Naive thymus-derived CD4-positive, alpha-beta T cell (primary cell): Measurements from ENCODE around the gene PCDHGA1. TPM values are rescaled to one million over a fixed set of nuclear protein-coding genes. Genes with fewer than 3 reads are reported as not detected.
A peak's percentile ranks its signal among the peaks of the same experiment; 100 is the strongest.
"Not testable (repeated sequence)": the region's sequence is repeated elsewhere in the genome, so short reads cannot be mapped to it uniquely, and the experiment has no call there.

ENCODE experiments used
- ATAC-seq: fragments of 150-1000 bp; cut with Tn5 transposase; 2 replicates; pipeline ENCODE4 v1.10.0; 2021; ENCODE audit warnings: mild to moderate bottlenecking, moderate library complexity
- CTCF ChIA-PET: fragments of 350-600 bp; sonication (Branson Sonifier 250); formaldehyde crosslinking; loops from one replicate; lab custom pipeline; 2021; ENCODE audit warnings: antibody characterized with exemption; lab: Charles Lee
- POLR2A ChIA-PET: fragments of 350-600 bp; sonication (Branson Sonifier 250); formaldehyde crosslinking; loops from one replicate; lab custom pipeline; 2021; ENCODE audit warnings: antibody characterized with exemption, inconsistent platforms; lab: Charles Lee
- DNase-seq, 9 donors: peaks; one replicate each; pipeline versions ENCODE4 v3.0.0 to v3.0.0-alpha.2; 2020 to 2022; ENCODE audit warnings: mixed read lengths in 1 of 9
- H3K27ac ChIP-seq: one replicate; pipeline ENCODE4 v1.7.0; 2013; ENCODE audit warnings: mild to moderate bottlenecking, low read depth, low read length, moderate library complexity
- H3K27me3 ChIP-seq, 2 donors: one replicate each; pipeline ENCODE4 v1.7.0; 2013; ENCODE audit warnings: low read length in 2 of 2, mild to moderate bottlenecking in 2 of 2, moderate library complexity in 2 of 2; ENCODE audit not compliant: control insufficient read depth in 2 of 2, insufficient read depth in 2 of 2
- H3K36me3 ChIP-seq, 3 experiments: 1 replicate in 2 of 3; 2 replicates in 1 of 3; pipeline ENCODE4 v1.7.0; 2013; ENCODE audit warnings: low read length in 3 of 3, mild to moderate bottlenecking in 3 of 3, moderate library complexity in 1 of 3; ENCODE audit not compliant: insufficient read depth in 3 of 3, control insufficient read depth in 2 of 3
- H3K4me1 ChIP-seq, 2 donors: one replicate each; pipeline ENCODE4 v1.7.0; 2013; ENCODE audit warnings: low read length in 2 of 2, mild to moderate bottlenecking in 2 of 2, moderate library complexity in 1 of 2; ENCODE audit not compliant: control insufficient read depth in 2 of 2, insufficient read depth in 2 of 2
- H3K4me3 ChIP-seq: 2 replicates; pipeline ENCODE4 v1.7.0; 2013; ENCODE audit warnings: mild to moderate bottlenecking, low read length
- H3K9me3 ChIP-seq, 3 experiments: 1 replicate in 2 of 3; 2 replicates in 1 of 3; pipeline ENCODE4 v1.7.0; 2013; ENCODE audit warnings: low read length in 3 of 3; ENCODE audit not compliant: control insufficient read depth in 2 of 3
- H3K27ac Mint-ChIP-seq, 9 donors: one replicate each; pipeline ENCODE4 v1.8.0; 2020 to 2022; ENCODE audit warnings: mixed read lengths in 9 of 9, mild to moderate bottlenecking in 8 of 9, moderate library complexity in 5 of 9, inconsistent platforms in 2 of 9
- H3K27me3 Mint-ChIP-seq, 5 donors: one replicate each; pipeline ENCODE4 v1.8.0; 2021 to 2022; ENCODE audit warnings: mixed read lengths in 5 of 5, mild to moderate bottlenecking in 1 of 5
- H3K36me3 Mint-ChIP-seq, 5 donors: one replicate each; pipeline ENCODE4 v1.8.0; 2020 to 2022; ENCODE audit warnings: mixed read lengths in 5 of 5, mild to moderate bottlenecking in 3 of 5, inconsistent platforms in 1 of 5
- H3K4me1 Mint-ChIP-seq, 7 donors: one replicate each; pipeline ENCODE4 v1.8.0; 2020 to 2022; ENCODE audit warnings: mixed read lengths in 7 of 7, mild to moderate bottlenecking in 3 of 7, inconsistent platforms in 1 of 7
- H3K4me3 Mint-ChIP-seq, 10 donors: one replicate each; pipeline ENCODE4 v1.8.0; 2020 to 2022; ENCODE audit warnings: mild to moderate bottlenecking in 10 of 10, mixed read lengths in 10 of 10, moderate library complexity in 6 of 10, inconsistent platforms in 2 of 10
- H3K9me3 Mint-ChIP-seq, 11 donors: one replicate each; pipeline ENCODE4 v1.8.0; 2020 to 2022; ENCODE audit warnings: mixed read lengths in 11 of 11, mild to moderate bottlenecking in 4 of 11, inconsistent platforms in 1 of 11, moderate library complexity in 1 of 11
- intact Hi-C, 2 donors: fragments of 100-400 bp; cut with micrococcal nuclease; formaldehyde crosslinking; loops; one replicate each; pipeline ENCODE4 v1.15.1; 2023
- polyA plus RNA-seq, 2 donors: library from polyadenylated mRNA; unstranded; fragments of 300-500 nt; fragmentation: Illumina TruSeq; gene quantifications; one replicate each; pipeline ENCODE4 v1.2.3, GENCODE V29; 2021
- total RNA-seq, 6 experiments: library from RNA in 5 of 6; stranded (reverse) in 5 of 6; gene quantifications; 1 replicate in 5 of 6; 2 replicates in 1 of 6; pipeline ENCODE4 v1.2.3 and lab custom pipeline; 2021 to 2026

Gene PCDHGA1
- total and polyA plus RNA-seq, 7 experiments from 2014 or later, result 0.08 to 0.54 (median 0.17) TPM; not detected in 2

GRCh38 chr5:141328231-141328630 lies 2.1 kb upstream of the PCDHGA1 start:
- ATAC-seq, result no peak
- Histone ChIP-seq H3K4me3 (no peak overlapping the region), H3K9me3 (peaks cover 0 to 44% (median 5%) of the 10 kb centered on the region in 3 experiments), H3K27ac (no peak overlapping the region), H3K27me3 (peaks cover 0 to 5% of the 10 kb centered on the region in 2 donors), H3K36me3 (no peaks in the 10 kb centered on the region), H3K4me1 (no peaks in the 10 kb centered on the region)
- H3K27ac Mint-ChIP-seq, result no peak overlapping the region
- POLR2A ChIA-PET, result interaction anchor here (1.6 kb wide), 1 partner anchor 8 kb away, joined by 5 read pairs; the partner anchor contains the start of gene TAF7
- peaks cover 5 to 10% (median 8%) of the 10 kb centered on the region in 5 donors for H3K36me3 Mint-ChIP-seq
- H3K4me1 Mint-ChIP-seq, result peaks cover 0 to 11% (median 7%) of the 10 kb centered on the region in 7 donors
- intact Hi-C loops, result loop anchor here in 1 of 2 donors (10.0 kb wide), 1 partner anchor 1223 kb away; no protein-coding TSS in a partner anchor
- CTCF ChIA-PET, result interaction anchor here (1.7 to 2.3 kb wide), 2 partner anchors 8 to 236 kb away, joined by 5 to 9 read pairs; partner anchors contain the start of gene TAF7
- H3K27me3 Mint-ChIP-seq, result peaks cover 22 to 62% (median 55%) of the 10 kb centered on the region in 5 donors
- DNase-seq, result no peak
- no peak overlapping the region for H3K4me3 Mint-ChIP-seq
- H3K9me3 Mint-ChIP-seq, result peaks cover 5 to 83% (median 29%) of the 10 kb centered on the region in 11 donors

DNA sequence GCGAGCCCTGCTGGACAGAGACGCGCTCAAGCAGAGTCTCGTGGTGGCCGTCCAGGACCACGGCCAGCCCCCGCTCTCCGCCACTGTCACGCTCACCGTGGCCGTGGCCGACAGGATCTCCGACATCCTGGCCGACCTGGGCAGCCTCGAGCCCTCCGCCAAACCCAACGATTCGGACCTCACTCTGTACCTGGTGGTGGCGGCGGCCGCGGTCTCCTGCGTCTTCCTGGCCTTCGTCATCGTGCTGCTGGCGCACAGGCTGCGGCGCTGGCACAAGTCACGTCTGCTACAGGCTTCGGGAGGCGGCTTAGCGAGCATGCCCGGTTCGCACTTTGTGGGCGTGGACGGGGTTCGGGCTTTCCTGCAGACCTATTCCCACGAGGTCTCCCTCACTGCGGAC lies 2.3 kb downstream of the PCDHGA1 start:
- Mint-ChIP-seq H3K27me3 (peaks cover 60 to 92% (median 82%) of the 10 kb centered on the region in 5 donors), H3K36me3 (peaks cover 3 to 39% (median 12%) of the 10 kb centered on the region in 5 donors), H3K9me3 (peaks cover 11 to 96% (median 56%) of the 10 kb centered on the region in 11 donors)
- H3K4me1 ChIP-seq, H3K4me1 Mint-ChIP-seq, H3K4me3 ChIP-seq, DNase-seq, POLR2A ChIA-PET, H3K27ac Mint-ChIP-seq, H3K4me3 Mint-ChIP-seq, H3K36me3 ChIP-seq, intact Hi-C loops, ATAC-seq, H3K27ac ChIP-seq: not testable (repeated sequence)
- Histone ChIP-seq H3K27me3 (peaks cover 0 to 11% of the 10 kb centered on the region in 2 donors), H3K9me3 (peaks cover 0 to 47% (median 10%) of the 10 kb centered on the region in 3 experiments)
- CTCF ChIA-PET, result interaction anchor here (1.0 kb wide), 1 partner anchor 226 kb away, joined by 3 read pairs; no protein-coding TSS in a partner anchor

- no peak for ATAC-seq
- peaks cover 15 to 98% (median 72%) of the 10 kb centered on the region in 11 donors for H3K9me3 Mint-ChIP-seq
- ChIA-PET CTCF (no interaction called here), POLR2A (no interaction called here)
- Histone ChIP-seq H3K27ac (no peak within 1 kb of the TSS), H3K36me3 (no peaks in the 10 kb centered on the region), H3K4me1 (no peaks in the 10 kb centered on the region), H3K9me3 (peaks cover 0 to 41% (median 5%) of the 10 kb centered on the region in 3 experiments), H3K27me3 (peaks cover 0 to 17% of the 10 kb centered on the region in 2 donors), H3K4me3 (no peak within 1 kb of the TSS)
- H3K4me1 Mint-ChIP-seq, result peaks cover 0 to 1% (median 0%) of the 10 kb centered on the region in 7 donors
- H3K4me3 Mint-ChIP-seq, result peak within 1 kb of the TSS in 3 of 10 donors; percentile 32 to 77 (median 45)
- no peak within 1 kb of the TSS for H3K27ac Mint-ChIP-seq
- H3K27me3 Mint-ChIP-seq, result peaks cover 67 to 90% (median 87%) of the 10 kb centered on the region in 5 donors
- intact Hi-C loops, result no loop called here
- peaks cover 7 to 66% (median 8%) of the 10 kb centered on the region in 5 donors for H3K36me3 Mint-ChIP-seq
- DNase-seq, result no peak
These were observed 8.4 kb downstream of the PCDHGA1 start, which contains the start of gene PCDHGA2 for GRCh38 chr5:141338538-141339306. TSS of gene PCDHGA2 (plus strand) at chr5:141338760.

DNA sequence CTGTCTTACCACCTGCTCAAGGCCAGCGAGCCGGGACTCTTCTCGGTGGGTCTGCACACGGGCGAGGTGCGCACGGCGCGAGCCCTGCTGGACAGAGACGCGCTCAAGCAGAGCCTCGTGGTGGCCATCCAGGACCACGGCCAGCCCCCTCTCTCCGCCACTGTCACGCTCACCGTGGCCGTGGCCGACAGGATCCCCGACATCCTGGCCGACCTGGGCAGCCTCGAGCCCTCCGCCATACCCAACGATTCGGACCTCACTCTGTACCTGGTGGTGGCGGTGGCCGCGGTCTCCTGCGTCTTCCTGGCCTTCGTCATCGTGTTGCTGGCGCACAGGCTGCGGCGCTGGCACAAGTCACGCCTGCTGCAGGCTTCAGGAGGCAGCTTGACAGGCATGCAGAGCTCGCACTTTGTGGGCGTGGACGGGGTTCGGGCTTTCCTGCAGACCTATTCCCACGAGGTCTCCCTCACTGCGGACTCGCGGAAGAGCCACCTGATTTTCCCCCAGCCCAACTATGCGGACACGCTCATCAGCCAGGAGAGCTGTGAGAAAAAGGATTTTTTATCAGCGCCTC lies 10.6 kb downstream of the PCDHGA1 start:
- H3K4me3 Mint-ChIP-seq, H3K36me3 ChIP-seq, H3K27ac Mint-ChIP-seq, H3K4me1 Mint-ChIP-seq, ATAC-seq, H3K4me3 ChIP-seq, CTCF ChIA-PET, H3K27ac ChIP-seq, DNase-seq, POLR2A ChIA-PET, H3K4me1 ChIP-seq: not testable (repeated sequence)
- intact Hi-C loops, result loop anchor here in 1 of 2 donors (5.0 kb wide), 1 partner anchor 216 kb away; no protein-coding TSS in a partner anchor
- H3K9me3 Mint-ChIP-seq, result peaks cover 16 to 95% (median 71%) of the 10 kb centered on the region in 11 donors
- Histone ChIP-seq H3K27me3 (peaks cover 0 to 11% of the 10 kb centered on the region in 2 donors), H3K9me3 (peaks cover 0 to 49% (median 5%) of the 10 kb centered on the region in 3 experiments)
- H3K36me3 Mint-ChIP-seq, result peaks cover 3 to 59% (median 7%) of the 10 kb centered on the region in 5 donors
- peaks cover 50 to 86% (median 81%) of the 10 kb centered on the region in 5 donors for H3K27me3 Mint-ChIP-seq

GRCh38 chr5:141342773-141343172 lies 12.5 kb downstream of the PCDHGA1 start:
- peaks cover 0 to 11% of the 10 kb centered on the region in 2 donors for H3K27me3 ChIP-seq
- no peak overlapping the region for H3K4me3 Mint-ChIP-seq
- no peak overlapping the region for H3K27ac ChIP-seq
- H3K9me3 Mint-ChIP-seq, result peaks cover 16 to 91% (median 66%) of the 10 kb centered on the region in 11 donors
- H3K4me1 ChIP-seq, result no peaks in the 10 kb centered on the region
- peaks cover 32 to 83% (median 80%) of the 10 kb centered on the region in 5 donors for H3K27me3 Mint-ChIP-seq
- no peak overlapping the region for H3K4me3 ChIP-seq
- H3K27ac Mint-ChIP-seq, result no peak overlapping the region
- POLR2A ChIA-PET, result no interaction called here
- peaks cover 6 to 52% (median 10%) of the 10 kb centered on the region in 5 donors for H3K36me3 Mint-ChIP-seq
- H3K9me3 ChIP-seq, result peaks cover 0 to 41% (median 0%) of the 10 kb centered on the region in 3 experiments
- DNase-seq (no peak), ATAC-seq (no peak)
- H3K36me3 ChIP-seq, result no peaks in the 10 kb centered on the region
- CTCF ChIA-PET, result no interaction called here
- intact Hi-C loops, result loop anchor here in 1 of 2 donors (5.0 kb wide), 1 partner anchor 215 kb away; no protein-coding TSS in a partner anchor
- H3K4me1 Mint-ChIP-seq, result no peaks in the 10 kb centered on the region

- POLR2A ChIA-PET, result no interaction called here
- Mint-ChIP-seq H3K27me3 (peaks cover 26 to 82% (median 79%) of the 10 kb centered on the region in 5 donors), H3K9me3 (peaks cover 12 to 91% (median 62%) of the 10 kb centered on the region in 11 donors), H3K4me3 (peak within 1 kb of the TSS in 7 of 10 donors; percentile 48 to 76 (median 57)), H3K36me3 (peaks cover 4 to 45% (median 10%) of the 10 kb centered on the region in 5 donors), H3K27ac (peak within 1 kb of the TSS in 1 of 9 donors; percentile 38), H3K4me1 (no peaks in the 10 kb centered on the region)
- H3K36me3 ChIP-seq, result no peaks in the 10 kb centered on the region
- H3K27ac ChIP-seq, result no peak within 1 kb of the TSS
- no peak for ATAC-seq
- DNase-seq, result no peak
- H3K27me3 ChIP-seq, result peaks cover 3 to 11% of the 10 kb centered on the region in 2 donors
- H3K4me3 ChIP-seq, result no peak within 1 kb of the TSS
- H3K4me1 ChIP-seq, result no peaks in the 10 kb centered on the region
- CTCF ChIA-PET, result no interaction called here
- peaks cover 0 to 35% (median 0%) of the 10 kb centered on the region in 3 experiments for H3K9me3 ChIP-seq
- intact Hi-C loops, result loop anchor here in 1 of 2 donors (5.0 kb wide), 1 partner anchor 214 kb away; no protein-coding TSS in a partner anchor
These were observed 13.1 kb downstream of the PCDHGA1 start, which contains the start of gene PCDHGA3 for GRCh38 chr5:141343242-141343952. TSS of gene PCDHGA3 (plus strand) at chr5:141343829. CDS start at chr5:141344034, 205 bp downstream.
